Liver (tissue), 9 donors: Measurements from ENCODE around the gene OSBPL9. TPM values are rescaled to one million over a fixed set of nuclear protein-coding genes. Genes with fewer than 3 reads are reported as not detected.
A peak's percentile ranks its signal among the peaks of the same experiment; 100 is the strongest.

ENCODE experiments used
- DNase-seq: peaks from one replicate; pipeline ENCODE4 v3.0.0-alpha.2; 2017; ENCODE audit warnings: low spot score
- H3K27ac ChIP-seq, 2 donors: one replicate each; pipeline ENCODE4 v1.7.0; 2013; ENCODE audit warnings: inconsistent platforms in 2 of 2, low read length in 2 of 2, control low read depth in 1 of 2, low read depth in 1 of 2, mild to moderate bottlenecking in 1 of 2
- H3K27me3 ChIP-seq, 4 donors: one replicate each; pipeline versions ENCODE4 v1.6.1 to v1.7.0; 2013; ENCODE audit warnings: low read length in 3 of 4, inconsistent platforms in 1 of 4, mild to moderate bottlenecking in 1 of 4, moderate library complexity in 1 of 4; ENCODE audit not compliant: control insufficient read depth in 4 of 4, insufficient read depth in 4 of 4
- H3K36me3 ChIP-seq, 4 donors: one replicate each; pipeline versions ENCODE4 v1.6.1 to v1.7.0; 2013; ENCODE audit warnings: low read length in 3 of 4, mild to moderate bottlenecking in 3 of 4, low read depth in 1 of 4, moderate library complexity in 1 of 4; ENCODE audit not compliant: control insufficient read depth in 4 of 4, insufficient read depth in 3 of 4
- H3K4me1 ChIP-seq, 4 donors: one replicate each; pipeline versions ENCODE4 v1.6.1 to v1.7.0; 2013; ENCODE audit warnings: low read length in 3 of 4, mild to moderate bottlenecking in 3 of 4, moderate library complexity in 1 of 4; ENCODE audit not compliant: control insufficient read depth in 4 of 4, insufficient read depth in 4 of 4
- H3K4me3 ChIP-seq, 3 donors: one replicate each; pipeline versions ENCODE4 v1.6.1 to v1.7.0; 2013; ENCODE audit warnings: low read length in 3 of 3, control low read depth in 1 of 3, low read depth in 1 of 3, mild to moderate bottlenecking in 1 of 3
- H3K9ac ChIP-seq, 2 donors: one replicate each; pipeline ENCODE4 v1.7.0; 2013; ENCODE audit warnings: low read length in 2 of 2, mild to moderate bottlenecking in 2 of 2, moderate library complexity in 2 of 2, control low read depth in 1 of 2, low read depth in 1 of 2
- H3K9me3 ChIP-seq, 4 donors: one replicate each; pipeline versions ENCODE4 v1.6.1 to v1.7.0; 2013; ENCODE audit warnings: low read length in 3 of 4; ENCODE audit not compliant: control insufficient read depth in 4 of 4
- CTCF ChIP-seq: fragments of 150-350 bp; IDR thresholded peaks from 2 replicates; pipeline ENCODE4 v1.5.1; 2017; ENCODE audit warnings: improper control_type of control experiment, low read depth, low read length; ENCODE audit not compliant: missing input control
- EGR1 ChIP-seq, 2 donors: IDR thresholded peaks; 2 replicates each; pipeline ENCODE4 v1.6.1; 2016 to 2018; ENCODE audit warnings: antibody characterized with exemption in 2 of 2, low read depth in 2 of 2
- FOXA1 ChIP-seq: IDR thresholded peaks from 2 replicates; pipeline ENCODE4 v1.6.1; 2016; ENCODE audit warnings: antibody characterized with exemption
- FOXA2 ChIP-seq: IDR thresholded peaks from 2 replicates; pipeline ENCODE4 v1.6.1; 2016; ENCODE audit warnings: antibody characterized with exemption
- GABPA ChIP-seq, 2 donors: IDR thresholded peaks in 1 of 2; conservative IDR thresholded peaks in 1 of 2; 2 replicates each; pipeline ENCODE4 v1.6.1; 2016; ENCODE audit warnings: antibody characterized with exemption in 2 of 2, mild to moderate bottlenecking in 1 of 2, moderate library complexity in 1 of 2
- HNF4A ChIP-seq, 2 donors: conservative IDR thresholded peaks; 2 replicates each; pipeline ENCODE4 v1.6.1; 2016; ENCODE audit warnings: antibody characterized with exemption in 2 of 2, mild to moderate bottlenecking in 2 of 2
- HNF4G ChIP-seq: IDR thresholded peaks from 2 replicates; pipeline ENCODE4 v1.6.1; 2016; ENCODE audit warnings: antibody characterized with exemption
- MAX ChIP-seq: IDR thresholded peaks from 2 replicates; pipeline ENCODE4 v1.6.1; 2016; ENCODE audit warnings: antibody characterized with exemption
- NR2F2 ChIP-seq: IDR thresholded peaks from 2 replicates; pipeline ENCODE4 v1.6.1; 2016; ENCODE audit warnings: antibody characterized with exemption
- RAD21 ChIP-seq, 2 donors: IDR thresholded peaks; 2 replicates each; pipeline ENCODE4 v1.6.1; 2016; ENCODE audit warnings: antibody characterized with exemption in 2 of 2, mild to moderate bottlenecking in 2 of 2
- REST ChIP-seq: IDR thresholded peaks from 2 replicates; pipeline ENCODE4 v1.6.1; 2016; ENCODE audit warnings: antibody characterized with exemption, mild to moderate bottlenecking
- RXRA ChIP-seq, 2 donors: IDR thresholded peaks; 2 replicates each; pipeline ENCODE4 v1.6.1; 2017 to 2018; ENCODE audit warnings: antibody characterized with exemption in 2 of 2, mild to moderate bottlenecking in 1 of 2
- SP1 ChIP-seq: IDR thresholded peaks from 2 replicates; pipeline ENCODE4 v1.6.1; 2018; ENCODE audit warnings: antibody characterized with exemption, mild to moderate bottlenecking
- TAF1 ChIP-seq: conservative IDR thresholded peaks from 2 replicates; pipeline ENCODE4 v1.6.1; 2016; ENCODE audit warnings: antibody characterized with exemption, mild to moderate bottlenecking
- ZBTB33 ChIP-seq: IDR thresholded peaks from 2 replicates; pipeline ENCODE4 v1.6.1; 2016; ENCODE audit warnings: antibody characterized with exemption
- WGBS: extraction: QIAGEN DNeasy Blood & Tissue Kit; methylation state at CpG from one replicate; pipeline ENCODE4 v1.1.7; 2013; 5-methylcytosine and 5-hydroxymethylcytosine counted together
- polyA plus RNA-seq, 2 donors: library from polyadenylated mRNA; stranded (reverse) in 1 of 2; unstranded in 1 of 2; fragments of 200-250 nt in 1 of 2; fragments of >200 nt in 1 of 2; fragmentation: Nextera tagmentation in 1 of 2; extraction: Ambion mirVana in 1 of 2; gene quantifications; one replicate each; pipeline versions ENCODE4 v1.2.1 to v1.2.3, GENCODE V29; 2013 to 2015
- total RNA-seq, 2 donors: library from RNA; depleted of rRNA; stranded (reverse); fragments of >200 nt; gene quantifications; one replicate each; pipeline ENCODE4 v1.2.3, GENCODE V29; 2014
- donor health status: healthy.
- donor health status: healthy.
- donor health status: healthy.
- donor health status: healthy.
- donor health status: healthy.

Gene OSBPL9
- total and polyA plus RNA-seq, 4 donors, result 52.1 to 129 (median 60.4) TPM

- Histone ChIP-seq H3K36me3 (no peaks in the 10 kb centered on the region), H3K27ac (peak overlapping the region; percentile 39 to 86), H3K4me1 (peaks cover 15 to 50% (median 29%) of the 10 kb centered on the region in 4 donors), H3K4me3 (no peak overlapping the region), H3K9me3 (no peaks in the 10 kb centered on the region), H3K27me3 (no peaks in the 10 kb centered on the region), H3K9ac (peak overlapping the region in 1 of 2 donors; percentile 50)
- no peak for DNase-seq
- TF ChIP-seq SP1, result peak; percentile 29
- TF ChIP-seq TAF1, result no peak
- peak; percentile 42 for TF ChIP-seq REST
- peak; percentile 19 for TF ChIP-seq ZBTB33
- peak; percentile 52 for TF ChIP-seq HNF4G
- no peak for TF ChIP-seq FOXA2
- peak in 1 of 2 donors; percentile 11 for TF ChIP-seq RAD21 (IDR thresholded peaks at IDR 0.05)
- TF ChIP-seq RXRA (IDR thresholded peaks at IDR 0.05), result peak; percentile 31 to 46
- no peak for TF ChIP-seq GABPA (IDR thresholded peaks at IDR 0.05 in 1 of 2, conservative IDR thresholded peaks at IDR 0.05 in 1 of 2)
- peak; percentile 10 for TF ChIP-seq MAX
- peak; percentile 92 to 96 for TF ChIP-seq HNF4A (conservative IDR thresholded peaks at IDR 0.05)
- no peak for TF ChIP-seq NR2F2
- WGBS, result 62% methylated on average over 1 of the region's 1 CpG
Measured at GRCh38 chr1:51620470-51620869, 3.6 kb downstream of the OSBPL9 start.

GRCh38 chr1:51621161-51621560, 4.3 kb downstream of the OSBPL9 start:
- TF ChIP-seq GABPA (IDR thresholded peaks at IDR 0.05 in 1 of 2, conservative IDR thresholded peaks at IDR 0.05 in 1 of 2) (no peak), SP1 (no peak), HNF4A (conservative IDR thresholded peaks at IDR 0.05) (no peak), HNF4G (no peak), MAX (no peak), REST (no peak), CTCF (no peak), FOXA1 (no peak), ZBTB33 (no peak), FOXA2 (no peak), NR2F2 (no peak), TAF1 (no peak), EGR1 (IDR thresholded peaks at IDR 0.05; ENCODE audit: low read depth in 2 of 2) (no peak)

More at GRCh38 chr1:51621161-51621560, 4.3 kb downstream of the OSBPL9 start:
- H3K27me3 ChIP-seq, result no peaks in the 10 kb centered on the region
- no peak overlapping the region for H3K9ac ChIP-seq
- no peaks in the 10 kb centered on the region for H3K9me3 ChIP-seq
- H3K36me3 ChIP-seq, result no peaks in the 10 kb centered on the region
- WGBS, result 92% methylated on average over 7 of the region's 7 CpGs
- H3K4me1 ChIP-seq, result peaks cover 15 to 50% (median 29%) of the 10 kb centered on the region in 4 donors
- DNase-seq, result no peak
- peak overlapping the region; percentile 59 to 82 for H3K27ac ChIP-seq
- no peak overlapping the region for H3K4me3 ChIP-seq
